HG03196 (cell line): Measurements from ENCODE around the gene C2orf92.

Source experiments
- ATAC-seq: cut with Tn5 transposase; IDR thresholded peaks from one replicate; pipeline ENCODE4 v1.9.1; 2021; ENCODE audit not compliant: unreplicated experiment

The C2orf92 gene

DNA sequence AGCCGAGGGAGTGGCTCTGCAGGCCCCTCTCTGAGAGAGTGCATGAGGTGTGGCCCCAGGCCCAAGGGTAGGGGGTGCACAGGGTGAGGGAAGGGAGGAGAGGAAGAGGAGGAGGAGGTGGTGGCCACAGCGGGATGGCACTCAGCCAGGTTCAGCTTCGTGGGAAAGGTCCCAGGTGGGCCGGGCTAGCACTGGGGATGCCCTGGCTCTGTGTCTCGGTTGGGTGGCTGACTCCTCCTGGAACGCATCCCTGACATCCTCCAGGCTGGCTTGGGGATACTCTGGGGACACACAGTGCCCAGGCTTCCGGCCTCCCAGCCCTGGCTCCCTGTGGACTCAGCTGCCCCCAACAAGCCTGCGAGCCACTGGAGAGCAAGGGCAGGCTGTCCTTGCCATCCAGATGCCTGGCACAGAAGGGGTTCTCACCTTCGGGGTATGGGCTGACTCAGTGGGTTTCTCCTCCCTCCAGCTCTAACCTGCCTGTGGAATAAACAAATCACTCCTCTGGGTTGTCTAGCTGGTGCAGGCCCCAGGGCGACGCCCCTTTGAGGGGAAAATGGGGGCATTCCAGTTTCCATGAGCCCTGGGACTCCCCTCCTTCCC, 43.3 kb downstream of the C2orf92 start:
- no peak for ATAC-seq

DNA sequence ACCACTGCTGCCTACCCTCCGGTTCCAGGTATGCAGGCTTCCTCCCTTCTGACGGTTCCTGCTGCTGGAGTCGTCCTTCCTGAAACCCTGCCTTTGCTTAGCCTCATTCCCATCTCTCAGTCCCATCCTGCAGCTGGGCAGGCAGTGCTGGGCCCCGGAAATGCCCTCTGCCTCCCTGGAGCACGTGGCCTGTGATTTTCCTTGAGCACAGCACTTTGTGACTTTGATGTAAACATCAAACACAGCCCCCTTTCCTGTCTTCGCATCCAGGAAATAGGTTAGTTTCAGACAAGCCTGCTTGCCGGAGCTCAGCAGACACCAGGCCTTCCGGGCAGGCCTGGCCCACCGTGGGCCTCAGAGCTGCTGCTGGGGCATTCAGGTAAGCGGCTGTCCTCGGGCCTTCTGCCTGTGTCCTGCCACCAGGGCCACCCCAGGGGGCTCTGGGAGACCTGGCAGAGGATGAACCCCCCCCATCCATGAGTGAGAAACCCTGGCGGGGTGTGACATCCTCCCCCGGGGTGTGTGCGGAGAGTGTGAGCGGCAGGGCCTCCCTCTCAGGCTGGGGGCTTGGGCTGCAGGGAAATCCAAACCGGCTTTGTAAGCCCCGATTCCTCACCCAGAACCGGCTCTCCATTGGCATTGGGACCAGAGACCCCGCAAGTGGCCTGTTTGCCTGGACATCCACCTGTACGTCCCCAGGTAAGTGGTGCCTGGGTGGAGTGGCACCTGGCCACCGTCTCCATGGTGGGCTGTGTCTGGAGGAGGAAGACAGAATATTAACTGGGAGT, 44.0 kb downstream of the C2orf92 start, which contains the start of gene ZAP70:
Gene ZAP70 (plus strand): TSS at position 281 of the 788 bp plus-strand sequence. CDS start 10,461 bp downstream, outside the sequence.
- ATAC-seq = no peak

DNA sequence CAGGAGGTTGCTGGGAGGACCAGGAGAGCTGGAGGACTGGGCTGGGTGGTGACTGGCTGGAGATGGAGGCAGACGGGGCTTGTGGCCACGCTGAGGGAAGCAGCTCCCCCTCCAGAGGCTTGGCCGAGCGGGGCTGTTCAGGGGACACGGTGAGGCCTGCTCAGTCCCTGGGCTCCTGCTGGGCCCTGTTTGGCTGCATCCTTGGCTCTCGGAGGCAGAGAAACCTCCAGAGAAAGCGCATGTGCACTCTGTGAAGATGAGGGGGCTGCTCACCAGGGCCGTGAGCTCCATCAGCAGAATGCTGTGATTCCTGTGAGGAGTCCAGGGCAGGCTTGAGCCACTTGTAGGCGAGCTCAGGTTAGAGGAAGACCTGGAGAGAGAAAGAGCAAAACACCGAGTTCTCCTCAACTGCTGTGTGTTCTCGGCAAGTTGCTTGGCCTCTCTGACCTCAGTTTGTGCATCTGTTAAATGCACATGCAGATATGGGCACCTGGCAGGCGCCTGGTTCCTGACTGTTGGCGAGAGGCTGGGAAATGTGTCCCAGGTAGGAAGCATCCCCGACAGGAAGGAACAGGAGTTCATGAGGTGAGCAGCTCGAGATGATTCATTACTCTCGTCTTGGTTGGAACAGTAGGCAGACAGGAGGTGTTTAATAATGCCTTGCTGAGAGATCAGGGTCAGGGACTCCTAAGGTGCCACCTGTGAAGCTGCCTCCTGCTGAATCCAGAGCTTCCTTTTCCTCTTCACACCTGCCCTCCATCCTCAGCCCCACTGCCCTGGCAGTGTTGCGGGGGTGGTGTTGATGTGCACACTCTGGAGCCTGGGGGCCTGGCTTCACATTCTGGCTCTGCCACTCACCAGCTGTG, 44.8 kb downstream of the C2orf92 start:
- no peak for ATAC-seq

DNA sequence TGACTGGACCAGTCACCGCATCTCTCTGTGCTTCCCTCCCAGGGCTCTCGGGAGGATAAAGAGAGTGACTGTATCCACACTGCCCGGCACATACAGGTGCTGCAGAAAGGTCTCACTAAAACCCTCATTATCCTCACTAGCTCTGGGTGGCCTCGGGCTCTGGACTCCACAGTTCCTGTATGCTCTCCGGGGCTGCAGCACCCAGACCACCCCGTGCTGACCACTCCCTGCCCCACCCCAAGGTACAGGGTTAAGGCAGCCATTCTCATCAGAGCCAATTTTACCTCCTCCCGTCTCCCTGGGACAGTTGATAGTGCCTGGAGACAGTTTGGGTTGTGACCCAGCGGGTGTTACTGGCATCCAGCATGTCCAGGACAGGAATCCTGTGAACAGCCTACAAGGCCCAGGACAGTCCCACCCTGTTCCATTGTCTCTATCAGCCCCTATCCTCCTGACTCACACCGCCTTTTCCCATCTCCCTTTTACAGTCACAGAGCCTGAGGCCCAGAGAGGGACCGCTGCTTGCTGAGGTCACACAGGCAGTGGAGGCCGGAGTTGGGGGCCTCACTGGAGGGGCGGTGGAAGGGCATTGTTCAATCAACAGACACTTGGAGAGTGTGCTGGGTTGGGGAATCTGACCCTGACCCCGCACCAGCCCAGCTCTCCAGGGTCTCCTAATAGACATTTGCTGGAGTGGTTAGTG, 45.6 kb downstream of the C2orf92 start:
- no peak for ATAC-seq

DNA sequence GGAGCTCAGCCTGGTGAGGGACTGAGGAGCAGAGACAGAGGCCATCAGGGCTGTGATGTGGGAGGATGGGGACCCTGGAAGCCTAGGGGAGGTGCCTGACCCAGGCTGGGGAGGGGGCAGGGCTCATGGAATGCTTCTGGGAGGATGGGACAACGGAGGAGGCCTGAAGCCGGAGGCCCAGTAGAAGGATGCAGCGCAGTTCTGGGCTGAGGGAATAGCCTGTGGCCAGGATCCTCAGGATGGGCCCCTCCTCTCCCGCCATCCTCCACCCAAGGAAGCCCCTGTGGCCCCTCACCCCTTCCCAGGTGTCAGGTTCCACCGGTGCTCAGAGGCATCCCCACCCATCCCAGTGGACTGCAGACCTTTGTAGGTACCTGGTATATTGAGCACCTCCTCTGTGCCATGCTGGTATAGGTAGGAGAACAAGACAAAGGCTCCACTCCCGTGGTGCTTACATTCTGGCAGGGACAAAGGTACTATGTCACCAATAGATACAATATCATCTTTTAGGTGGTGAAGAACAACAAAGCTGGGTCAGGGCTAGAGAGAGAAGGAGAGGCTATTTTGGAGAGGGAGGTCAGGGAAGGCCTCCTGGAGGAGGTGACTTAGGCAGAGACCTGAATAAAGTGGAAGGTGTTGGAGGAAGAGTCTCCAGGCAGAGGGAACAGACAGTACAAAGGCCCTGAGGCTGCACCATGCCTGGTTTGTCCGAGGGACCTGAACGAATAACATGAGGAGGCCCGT, 46.6 kb downstream of the C2orf92 start:
- no peak for ATAC-seq

DNA sequence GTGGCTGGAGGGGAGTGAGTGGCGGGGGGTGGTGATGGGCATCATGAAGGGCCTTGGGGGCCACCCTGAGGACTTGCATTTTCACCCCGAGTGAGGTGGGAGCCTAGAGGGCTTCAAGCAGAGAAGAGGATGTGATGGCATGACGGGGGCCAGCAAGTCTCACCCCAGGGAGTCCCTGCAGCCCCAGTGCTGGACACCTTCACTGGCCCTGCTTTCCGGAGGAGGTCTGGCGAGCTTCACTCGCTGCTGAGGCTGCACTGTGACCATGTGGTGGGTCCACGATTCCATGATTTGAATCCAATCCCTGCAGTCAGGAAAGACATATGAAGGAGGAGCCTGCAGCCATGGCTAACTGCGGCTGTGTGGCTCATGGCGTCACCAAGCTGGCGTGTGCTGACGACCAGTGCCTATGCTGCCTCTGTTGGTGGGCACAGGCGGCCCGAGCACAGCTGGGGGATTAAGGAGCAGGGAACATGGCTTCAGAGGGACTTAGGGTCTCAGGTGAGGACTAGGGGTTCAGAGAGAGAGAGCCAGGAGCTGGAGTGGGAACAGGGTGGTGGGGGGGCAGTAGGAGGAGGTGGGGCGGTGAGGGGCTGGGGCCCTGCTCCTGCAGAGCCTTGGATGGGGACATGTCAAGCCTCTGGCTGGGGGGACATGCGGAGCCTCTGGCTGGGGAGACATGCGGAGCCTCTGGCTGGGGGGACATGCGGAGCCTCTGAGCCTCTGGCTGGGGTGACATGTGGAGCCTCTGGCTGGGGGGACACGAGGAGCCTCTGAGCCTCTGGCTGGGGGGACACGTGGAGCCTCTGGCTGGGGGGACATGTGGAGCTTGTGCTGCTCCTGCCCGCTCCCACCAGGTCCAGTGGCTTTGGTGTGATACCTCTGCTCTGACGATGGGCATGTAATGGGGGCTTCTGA, 47.4 kb downstream of the C2orf92 start:
- no peak for ATAC-seq

DNA sequence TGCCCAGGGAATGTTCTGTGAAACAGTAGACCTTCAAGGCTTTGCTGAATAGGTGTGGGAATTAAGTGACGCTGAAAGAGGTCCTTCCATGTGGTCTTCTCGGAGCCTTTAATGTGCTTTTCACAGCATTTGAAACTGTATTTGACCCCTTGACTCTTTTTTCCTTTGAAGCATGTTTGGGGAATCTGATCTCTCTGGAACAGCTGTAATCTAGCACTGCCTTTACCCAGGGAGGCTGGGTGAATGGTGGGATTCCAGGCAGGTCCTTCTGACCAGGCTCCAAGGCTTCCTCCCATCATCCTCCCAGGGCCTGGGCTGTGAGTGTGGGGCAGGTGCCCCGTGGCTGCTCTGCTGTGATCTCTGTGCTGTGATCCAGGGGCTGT, 48.1 kb downstream of the C2orf92 start:
- no peak for ATAC-seq

DNA sequence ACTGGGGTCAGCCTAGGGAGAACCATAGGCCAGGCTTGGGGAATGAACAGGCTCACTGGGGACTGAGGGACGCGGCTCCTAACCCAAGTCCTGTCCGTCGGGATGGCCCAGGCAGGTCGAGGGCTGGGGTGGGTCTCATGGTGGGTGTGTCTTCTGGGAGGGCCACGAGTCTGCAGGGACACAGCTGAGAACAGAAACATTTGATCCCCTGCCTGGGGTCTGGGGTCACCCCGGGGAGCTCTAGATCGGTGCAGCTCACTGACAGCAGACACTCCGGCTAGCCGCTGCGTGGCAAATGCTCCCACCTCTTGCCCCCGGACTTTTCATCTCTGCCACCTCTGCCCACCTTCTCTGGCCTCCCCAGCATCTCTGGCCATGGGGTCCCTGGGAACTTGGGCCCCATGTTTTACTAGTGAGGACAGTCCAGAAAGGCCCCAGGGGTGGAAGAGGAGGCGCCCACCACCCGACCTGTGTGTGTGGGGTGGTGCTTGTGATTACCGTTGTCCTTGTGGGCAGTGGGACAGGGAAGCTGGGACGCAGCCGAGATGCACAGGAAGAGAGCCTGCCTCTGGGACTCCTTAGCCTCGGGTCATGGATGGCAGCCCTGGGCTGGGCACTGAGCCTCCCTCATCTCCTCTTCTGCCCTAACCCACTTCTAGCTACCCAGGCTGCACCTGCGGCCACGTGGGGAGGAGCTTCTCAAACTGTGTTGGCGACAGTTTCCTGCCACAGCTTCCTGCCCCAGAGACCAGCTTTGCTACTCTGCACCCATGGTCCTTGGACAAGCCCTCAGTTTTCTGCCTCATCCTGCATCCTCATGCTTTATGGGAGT, 48.8 kb downstream of the C2orf92 start:
- peak; percentile 64 for ATAC-seq

DNA sequence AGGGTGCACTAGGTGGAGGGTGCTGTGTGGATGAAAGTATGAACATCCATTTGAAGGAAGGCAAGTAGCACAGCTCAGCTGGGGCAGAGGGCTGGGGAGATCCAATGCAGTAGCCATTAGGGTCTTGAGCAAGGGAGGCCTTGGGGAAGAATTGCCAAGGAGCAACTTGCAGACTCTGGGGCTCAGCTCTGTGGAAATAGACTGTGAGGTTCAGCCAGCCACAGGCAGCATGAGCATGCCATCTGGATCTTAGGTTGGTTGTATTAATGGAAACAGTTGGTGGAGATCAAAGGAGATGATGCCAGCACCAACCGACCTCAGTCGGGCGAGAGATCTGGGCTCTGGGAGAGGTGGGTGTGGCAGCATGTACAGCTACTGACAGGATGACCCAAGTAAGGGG, 49.4 kb downstream of the C2orf92 start:
- no peak for ATAC-seq

DNA sequence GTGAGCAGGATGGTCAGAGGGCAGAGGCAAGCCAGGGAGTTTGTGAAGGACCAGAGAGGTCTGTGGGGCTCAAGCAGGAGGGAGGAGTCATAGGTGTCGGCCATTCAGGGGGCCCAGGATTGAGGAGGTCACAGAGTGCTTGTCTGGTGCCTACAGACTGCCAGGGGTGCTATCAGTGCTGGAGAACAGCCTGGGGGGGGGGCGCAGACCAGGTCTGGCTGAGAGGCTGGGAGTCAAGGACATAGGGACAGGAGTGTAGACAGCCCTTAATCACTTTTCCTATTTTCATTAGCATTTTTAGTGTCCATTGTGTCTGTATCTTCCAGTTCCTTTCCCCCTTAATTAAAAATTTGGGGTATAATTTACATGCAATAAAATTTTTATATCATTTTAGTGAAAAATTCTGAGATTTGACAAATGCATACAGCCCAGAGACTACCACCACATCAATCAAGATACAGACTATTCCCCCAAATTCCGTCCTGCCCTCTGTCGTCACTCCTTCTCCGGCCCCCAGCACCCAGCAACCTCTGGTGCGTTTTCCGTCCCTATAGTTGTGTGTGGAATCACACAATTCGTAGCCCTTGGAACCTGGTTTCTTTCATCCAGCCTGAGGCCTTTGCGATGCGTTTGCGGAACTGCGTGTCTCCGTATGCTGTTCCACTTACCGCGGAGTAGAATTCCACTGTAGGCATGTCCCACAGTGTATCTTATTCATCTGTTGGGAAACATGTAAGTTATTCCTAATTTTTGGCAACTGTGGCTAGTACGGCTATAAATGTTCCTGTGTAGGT, 50.0 kb downstream of the C2orf92 start:
- ATAC-seq = no peak

DNA sequence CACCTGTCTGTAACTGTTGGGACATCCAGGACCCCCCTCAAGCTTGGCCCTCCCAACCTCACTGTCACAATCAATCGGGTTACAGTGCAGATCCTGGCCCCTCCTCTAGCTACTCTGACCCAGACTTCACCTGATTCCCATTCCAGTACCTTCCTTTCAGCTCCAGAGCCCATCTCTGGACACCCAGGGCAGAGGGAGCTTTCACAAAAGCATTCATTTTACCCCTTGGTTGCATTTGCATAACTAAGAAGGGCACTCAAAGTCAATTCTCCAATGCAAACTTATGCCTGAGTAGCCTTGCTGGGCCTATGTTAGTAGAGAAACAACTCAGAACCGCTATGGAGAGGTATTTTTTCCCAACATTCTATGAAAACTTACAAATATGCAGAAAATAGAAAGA, 51.2 kb downstream of the C2orf92 start:
- no peak for ATAC-seq

DNA sequence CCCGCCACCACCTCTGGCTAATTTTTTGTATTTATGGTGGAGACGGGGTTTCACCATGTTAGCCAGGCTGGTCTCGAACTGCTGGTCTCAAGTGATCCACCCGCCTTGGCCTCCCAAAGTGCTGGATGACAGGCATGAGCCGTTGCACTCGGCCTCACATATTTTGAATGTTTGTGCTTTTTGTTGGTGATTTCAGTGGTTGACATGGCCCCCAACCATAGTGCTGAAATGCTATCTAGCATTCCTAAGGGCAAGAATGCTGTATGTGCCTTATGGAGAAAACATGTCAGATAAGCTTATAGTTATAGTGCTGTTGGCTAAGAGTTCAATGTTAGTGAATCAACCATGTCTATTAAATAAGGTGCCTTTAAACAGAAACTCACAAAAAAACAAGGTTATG, 52.7 kb downstream of the C2orf92 start:
- ATAC-seq = no peak

DNA sequence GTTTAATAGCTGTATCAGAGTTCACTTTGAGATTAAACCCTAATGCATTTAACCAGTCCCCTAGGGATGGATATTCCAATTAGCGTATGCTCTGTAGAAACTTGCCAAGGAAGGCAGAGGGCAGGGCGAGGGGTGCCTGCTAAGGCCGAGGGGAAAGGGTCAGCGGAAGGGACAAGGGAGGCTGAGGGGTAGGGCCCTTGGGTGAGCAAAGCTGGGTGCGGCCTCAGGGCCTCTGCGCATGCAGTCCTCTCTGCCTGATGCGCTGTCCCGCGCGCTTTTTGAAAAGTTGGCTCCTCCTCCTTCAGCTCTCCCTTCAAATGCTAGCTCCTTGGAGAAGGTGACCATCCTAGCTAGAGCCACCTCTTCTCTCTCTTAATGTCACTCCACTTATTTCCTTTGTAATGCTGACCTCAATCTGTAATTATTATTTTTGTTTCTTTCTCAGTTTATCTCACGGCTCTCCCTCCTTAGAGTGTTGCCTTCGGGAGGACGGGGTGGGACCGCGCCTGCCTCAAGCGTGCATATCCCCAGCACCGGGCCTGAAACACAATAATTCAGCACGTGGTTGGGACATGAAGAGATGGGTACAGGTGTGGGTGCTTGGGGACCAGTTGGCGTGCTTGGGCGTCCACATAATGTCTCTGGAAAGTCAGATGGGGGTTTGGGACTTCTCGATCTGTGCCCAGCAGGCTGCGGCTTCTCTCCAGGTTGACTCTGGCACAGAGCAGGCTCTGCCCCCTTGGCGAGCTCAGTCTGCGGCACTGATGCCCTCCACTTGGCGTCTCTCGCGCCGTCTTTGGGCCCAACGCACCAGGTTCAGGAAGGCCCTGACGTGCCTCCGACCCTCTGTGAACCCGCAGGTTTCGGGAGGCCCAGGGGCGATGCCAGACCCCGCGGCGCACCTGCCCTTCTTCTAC, 53.9 kb downstream of the C2orf92 start:
- no peak for ATAC-seq

DNA sequence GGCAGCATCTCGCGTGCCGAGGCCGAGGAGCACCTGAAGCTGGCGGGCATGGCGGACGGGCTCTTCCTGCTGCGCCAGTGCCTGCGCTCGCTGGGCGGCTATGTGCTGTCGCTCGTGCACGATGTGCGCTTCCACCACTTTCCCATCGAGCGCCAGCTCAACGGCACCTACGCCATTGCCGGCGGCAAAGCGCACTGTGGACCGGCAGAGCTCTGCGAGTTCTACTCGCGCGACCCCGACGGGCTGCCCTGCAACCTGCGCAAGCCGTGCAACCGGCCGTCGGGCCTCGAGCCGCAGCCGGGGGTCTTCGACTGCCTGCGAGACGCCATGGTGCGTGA, 54.5 kb downstream of the C2orf92 start:
- no peak for ATAC-seq

DNA sequence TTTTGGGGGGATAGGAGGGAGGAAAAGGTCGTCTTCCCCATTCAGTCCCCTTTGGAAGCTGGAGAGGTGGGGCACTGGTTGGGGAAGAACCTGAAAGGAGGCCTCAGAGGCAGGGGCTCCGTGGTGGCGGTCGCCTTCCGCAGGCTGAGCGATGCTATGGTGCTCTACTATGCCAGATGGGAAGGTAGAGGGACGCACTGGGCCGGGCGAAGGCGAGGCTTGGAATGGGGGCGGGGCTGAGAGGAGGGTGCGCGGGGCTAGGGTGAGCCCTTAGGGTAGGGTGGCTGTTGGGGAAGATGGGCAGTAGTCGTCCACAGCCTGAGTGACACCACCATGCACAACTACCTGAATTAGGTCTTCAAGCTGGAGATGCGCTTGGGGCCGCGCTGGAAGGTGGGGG, 55.0 kb downstream of the C2orf92 start:
- no peak for ATAC-seq

DNA sequence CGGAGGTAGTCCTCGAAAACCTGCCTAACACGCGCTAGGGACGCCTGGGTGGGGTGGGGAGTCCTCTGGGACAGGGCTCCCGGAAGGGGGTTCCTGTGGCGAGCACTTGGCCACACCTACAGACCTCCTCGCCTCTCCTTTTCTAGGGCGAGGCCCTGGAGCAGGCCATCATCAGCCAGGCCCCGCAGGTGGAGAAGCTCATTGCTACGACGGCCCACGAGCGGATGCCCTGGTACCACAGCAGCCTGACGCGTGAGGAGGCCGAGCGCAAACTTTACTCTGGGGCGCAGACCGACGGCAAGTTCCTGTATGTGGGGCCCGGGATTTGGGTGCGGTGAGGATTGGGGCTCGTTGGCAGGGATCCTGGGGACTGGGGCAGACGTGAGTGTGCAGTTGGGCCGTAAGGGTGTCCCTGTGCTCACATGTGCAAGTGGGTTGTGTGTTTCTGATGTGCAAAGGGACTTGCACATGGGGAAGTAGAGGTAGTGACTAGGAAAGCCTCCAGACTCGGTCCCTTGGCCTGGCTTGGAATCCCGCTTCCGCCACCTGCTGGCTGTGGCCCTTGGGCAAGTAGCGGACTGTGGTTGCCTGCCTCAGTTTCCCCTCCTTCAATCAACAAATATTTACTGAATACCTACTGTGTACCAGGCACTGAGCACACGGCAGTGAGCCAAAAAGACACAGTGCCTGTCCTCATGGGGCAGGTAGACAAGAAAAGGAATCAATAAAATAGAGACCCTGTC, 55.6 kb downstream of the C2orf92 start:
- no peak for ATAC-seq
